ENCODE data around the gene FAM149B1.

DNA sequence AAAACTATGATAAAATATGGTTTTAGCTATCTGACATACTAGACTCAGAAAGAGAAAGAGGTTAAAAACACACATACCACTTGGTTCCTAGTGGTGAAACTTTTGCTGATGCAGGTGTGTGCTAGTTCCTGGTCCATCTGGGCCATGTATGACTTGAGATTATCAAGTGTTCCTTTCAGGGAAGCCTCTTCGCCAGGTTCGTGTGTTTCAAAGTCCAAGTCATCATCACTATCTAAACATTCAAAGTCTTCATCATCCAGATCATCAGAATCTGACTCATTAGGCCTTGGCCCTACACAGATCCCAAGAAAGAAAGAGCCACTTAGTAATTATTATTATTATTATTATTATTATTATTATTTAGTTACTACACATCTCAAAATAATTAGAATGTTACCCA, 31.3 kb upstream of the FAM149B1 start:
- TF ChIP-seq CTCF (IDR thresholded peaks at IDR 0.05 in 8 of 11, conservative IDR thresholded peaks at IDR 0.05 in 3 of 11) (no peak), POLR2AphosphoS5 (IDR thresholded peaks at IDR 0.05) (no peak), POLR2A (IDR thresholded peaks at IDR 0.05) (no peak)

Measured in spleen (tissue), 7 donors.